ENCODE data around the gene TSPEAR.

TSPEAR gene

DNA sequence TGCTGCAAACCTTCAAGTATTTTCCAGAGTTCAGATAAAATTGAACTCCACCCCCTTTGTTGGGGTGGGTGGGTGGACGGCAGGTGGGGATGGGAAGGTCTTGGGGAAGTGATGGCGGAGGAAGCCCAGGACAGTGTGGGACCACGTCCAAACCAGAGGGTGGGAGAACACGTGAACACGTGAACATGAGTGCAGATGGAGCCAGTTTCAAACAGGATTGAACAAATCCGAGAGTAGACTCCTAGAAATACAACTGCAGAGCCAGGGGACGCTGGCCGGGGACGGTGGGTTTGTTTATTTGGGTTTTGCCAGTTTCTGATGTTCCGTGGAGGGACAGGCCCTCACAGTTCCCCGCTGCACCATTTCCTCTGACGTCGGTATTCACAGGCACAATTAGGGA lies 163.0 kb downstream of the TSPEAR start:
- Mint-ChIP-seq H3K9me3 (ENCODE audit: low read depth) (peaks cover 22% of the 10 kb centered on the region), H3K36me3 (peaks cover 18% of the 10 kb centered on the region), H3K4me3 (peak overlapping the region; percentile 80), H3K27me3 (no peaks in the 10 kb centered on the region), H3K27ac (peak overlapping the region; percentile 97), H3K4me1 (ENCODE audit: low read depth) (peaks cover 33% of the 10 kb centered on the region)

DNA sequence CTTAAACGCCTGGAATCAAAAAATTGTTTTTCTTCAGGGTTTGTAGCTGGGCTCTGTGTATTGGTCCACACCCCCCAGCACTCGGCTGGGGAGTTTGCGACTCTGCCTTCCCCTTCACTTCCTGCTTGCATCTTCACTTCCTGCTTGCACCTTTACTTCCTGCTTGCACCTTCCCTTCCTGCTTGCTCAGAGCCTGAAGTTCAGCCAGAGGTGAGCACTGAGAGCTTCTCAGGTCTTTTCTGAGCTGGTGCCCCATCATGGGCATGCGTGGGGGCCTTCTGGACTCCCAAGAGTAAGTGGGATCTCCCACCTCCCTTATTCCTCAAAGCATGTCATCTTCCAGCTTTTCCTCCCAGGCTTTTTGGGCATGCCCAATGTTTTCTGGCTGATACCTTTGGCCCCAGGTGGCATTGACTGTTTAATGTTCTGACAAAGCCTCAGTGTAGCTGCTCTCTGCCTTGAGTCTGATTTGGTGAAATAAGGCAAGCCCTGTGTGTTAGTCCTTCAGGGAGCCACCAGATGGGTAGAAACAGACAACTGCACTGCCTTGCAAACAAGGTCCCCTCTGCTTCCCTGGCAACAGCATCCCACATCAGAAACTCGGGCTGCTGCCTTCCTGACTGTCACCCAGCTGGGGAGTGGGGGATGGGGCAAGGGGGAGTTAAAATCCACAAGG lies 163.6 kb downstream of the TSPEAR start:
- H3K27me3 Mint-ChIP-seq, result no peaks in the 10 kb centered on the region
- peak overlapping the region; percentile 80 for H3K4me3 Mint-ChIP-seq

DNA sequence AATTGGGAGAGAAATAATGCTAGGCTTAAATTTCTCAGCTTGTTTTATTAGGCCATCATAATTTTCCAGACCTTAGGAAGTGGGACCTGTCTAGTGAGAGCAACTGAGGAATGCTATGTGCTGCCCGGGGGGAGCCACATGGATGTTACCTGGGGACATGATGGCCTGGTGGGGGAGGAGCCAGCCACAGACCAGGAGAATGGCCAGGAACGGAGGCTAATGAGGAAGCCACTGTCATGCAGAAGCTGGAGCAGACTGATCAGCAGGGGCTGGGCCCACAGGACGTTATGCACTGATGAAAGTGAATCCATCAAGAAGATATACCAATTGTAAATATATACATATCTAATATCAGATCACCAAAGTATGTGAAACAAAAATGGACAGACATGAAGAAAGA lies 166.8 kb downstream of the TSPEAR start:
- no peak overlapping the region for H3K4me3 Mint-ChIP-seq
- H3K36me3 Mint-ChIP-seq, result peaks cover 11% of the 10 kb centered on the region
- H3K9me3 Mint-ChIP-seq (ENCODE audit: low read depth), result peaks cover 16% of the 10 kb centered on the region
- no peak overlapping the region for H3K27ac Mint-ChIP-seq
- H3K4me1 Mint-ChIP-seq (ENCODE audit: low read depth), result peaks cover 29% of the 10 kb centered on the region
- no peaks in the 10 kb centered on the region for H3K27me3 Mint-ChIP-seq

More for the DNA sequence above, 163.6 kb downstream of the TSPEAR start:
- Mint-ChIP-seq H3K9me3 (ENCODE audit: low read depth) (peaks cover 16% of the 10 kb centered on the region), H3K36me3 (peaks cover 15% of the 10 kb centered on the region), H3K4me1 (ENCODE audit: low read depth) (peaks cover 33% of the 10 kb centered on the region), H3K27ac (peak overlapping the region; percentile 97)

DNA sequence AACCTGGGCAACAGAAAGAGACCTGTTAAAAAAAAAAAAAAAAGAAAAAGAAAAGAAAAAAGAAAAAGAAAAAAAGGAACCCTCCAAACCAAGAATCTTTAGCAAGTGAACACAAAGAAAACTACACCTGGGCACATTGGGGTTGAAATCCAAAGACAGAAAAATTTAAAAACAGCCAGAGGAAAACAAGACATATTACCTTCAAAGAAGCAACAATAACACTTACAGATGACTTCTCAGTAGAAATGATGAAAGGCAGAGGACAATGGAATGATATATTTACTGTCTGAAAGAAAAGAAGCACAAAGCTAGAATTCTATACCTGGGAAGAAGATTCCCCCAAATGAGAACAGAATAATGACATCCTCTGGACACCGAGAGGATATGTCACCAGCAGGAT lies 168.7 kb downstream of the TSPEAR start:
- H3K36me3 Mint-ChIP-seq, result peaks cover 11% of the 10 kb centered on the region
- no peaks in the 10 kb centered on the region for H3K27me3 Mint-ChIP-seq
- peaks cover 16% of the 10 kb centered on the region for H3K9me3 Mint-ChIP-seq (ENCODE audit: low read depth)
- H3K4me1 Mint-ChIP-seq (ENCODE audit: low read depth), result peaks cover 11% of the 10 kb centered on the region
- no peak overlapping the region for H3K27ac Mint-ChIP-seq
- H3K4me3 Mint-ChIP-seq, result no peak overlapping the region

DNA sequence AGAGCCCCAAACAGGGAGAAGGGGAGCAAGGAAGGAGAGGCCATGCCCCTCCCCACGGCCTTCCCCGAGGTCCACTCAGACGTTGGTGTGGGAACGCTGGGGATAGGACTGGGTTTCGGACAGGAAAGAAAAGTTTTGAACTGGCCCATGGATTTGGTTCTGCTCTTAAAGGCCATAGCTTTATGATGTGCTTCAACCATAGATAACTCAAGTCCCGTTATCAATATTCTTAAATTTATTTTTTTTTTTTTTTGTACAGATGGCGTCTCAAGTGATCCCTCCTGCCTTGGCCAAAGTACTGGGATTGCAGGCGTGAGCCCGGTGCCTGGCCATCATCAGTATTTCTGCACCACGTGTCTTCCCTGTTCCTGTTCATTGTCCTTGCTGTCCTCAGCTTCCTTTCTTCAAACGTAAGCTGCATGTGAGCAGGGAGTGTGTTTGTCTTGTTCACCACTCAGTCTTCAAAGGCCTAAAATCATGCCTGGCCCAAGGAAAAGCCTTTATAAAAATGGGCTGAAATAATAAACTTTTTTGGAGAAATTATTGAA lies 170.6 kb downstream of the TSPEAR start:
- Mint-ChIP-seq H3K27ac (no peak overlapping the region), H3K9me3 (ENCODE audit: low read depth) (peaks cover 6% of the 10 kb centered on the region), H3K27me3 (no peaks in the 10 kb centered on the region), H3K36me3 (peaks cover 5% of the 10 kb centered on the region), H3K4me1 (ENCODE audit: low read depth) (no peaks in the 10 kb centered on the region), H3K4me3 (no peak overlapping the region)

DNA sequence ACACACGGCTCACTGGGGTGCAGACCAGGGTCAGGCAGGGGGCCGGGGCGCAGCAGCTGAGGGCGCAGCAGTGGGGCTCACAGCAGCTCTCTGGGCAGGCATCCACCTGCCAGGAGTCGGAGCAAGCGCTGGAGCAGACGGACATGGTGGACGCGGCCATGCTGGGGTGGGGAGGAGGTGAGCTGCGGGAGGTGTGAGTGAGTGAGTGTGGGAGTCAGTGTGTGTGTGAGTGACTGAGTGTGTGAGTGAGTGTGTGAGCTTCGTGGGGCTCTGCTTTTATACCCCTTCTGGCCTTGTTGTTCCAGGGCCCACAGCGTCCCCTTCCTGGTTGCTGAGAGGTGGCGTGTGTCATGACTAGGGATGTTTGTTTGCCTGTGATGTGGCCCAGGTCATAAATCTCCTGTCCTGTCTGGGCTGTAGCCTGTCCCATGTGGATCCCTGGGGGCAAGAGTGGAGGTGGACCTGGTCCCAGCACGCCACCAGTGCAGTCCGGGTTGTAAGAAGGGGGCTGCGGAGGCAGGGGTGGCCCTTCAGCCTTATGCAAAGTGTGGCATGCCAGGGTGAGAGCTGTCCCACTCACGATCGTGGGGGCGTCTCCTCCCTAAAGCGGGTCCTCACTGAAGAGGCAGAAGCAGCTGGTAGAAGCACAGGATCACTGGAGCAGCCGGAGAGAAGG lies 171.2 kb downstream of the TSPEAR start, which contains the start of gene KRTAP10-1:
Gene KRTAP10-1 (minus strand): TSS at position 205 of the 676 bp plus-strand sequence. CDS start 45 bp downstream, at position 160.
- no peaks in the 10 kb centered on the region for H3K27me3 Mint-ChIP-seq
- H3K36me3 Mint-ChIP-seq, result no peaks in the 10 kb centered on the region
- H3K4me1 Mint-ChIP-seq (ENCODE audit: low read depth), result no peaks in the 10 kb centered on the region
- H3K9me3 Mint-ChIP-seq (ENCODE audit: low read depth), result no peaks in the 10 kb centered on the region
- H3K4me3 Mint-ChIP-seq, result no peak within 1 kb of the TSS
- H3K27ac Mint-ChIP-seq, result no peak within 1 kb of the TSS

DNA sequence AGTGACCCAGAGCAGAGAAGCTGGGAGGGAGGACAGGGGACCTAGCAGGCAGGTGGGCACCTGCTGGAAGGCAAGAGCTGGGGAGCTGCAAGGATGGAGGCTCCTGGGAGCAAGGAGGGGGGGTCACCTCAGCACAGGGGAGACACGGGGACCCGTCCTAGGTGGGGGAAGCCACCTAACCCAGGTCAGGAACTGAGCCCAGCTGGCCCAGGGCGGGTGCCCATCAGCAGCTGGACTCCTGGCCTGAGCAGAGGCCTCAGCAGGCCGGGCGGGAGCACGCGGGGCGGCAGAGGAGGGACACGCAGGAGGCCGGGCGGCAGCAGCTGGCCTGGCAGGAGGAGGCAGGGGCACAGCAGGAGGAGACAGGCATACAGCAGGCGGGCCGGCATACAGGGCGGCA lies 172.3 kb downstream of the TSPEAR start:
- Mint-ChIP-seq H3K4me3 (no peak overlapping the region), H3K27me3 (no peaks in the 10 kb centered on the region), H3K36me3 (no peaks in the 10 kb centered on the region), H3K27ac (no peak overlapping the region), H3K9me3 (ENCODE audit: low read depth) (no peaks in the 10 kb centered on the region), H3K4me1 (ENCODE audit: low read depth) (no peaks in the 10 kb centered on the region)

DNA sequence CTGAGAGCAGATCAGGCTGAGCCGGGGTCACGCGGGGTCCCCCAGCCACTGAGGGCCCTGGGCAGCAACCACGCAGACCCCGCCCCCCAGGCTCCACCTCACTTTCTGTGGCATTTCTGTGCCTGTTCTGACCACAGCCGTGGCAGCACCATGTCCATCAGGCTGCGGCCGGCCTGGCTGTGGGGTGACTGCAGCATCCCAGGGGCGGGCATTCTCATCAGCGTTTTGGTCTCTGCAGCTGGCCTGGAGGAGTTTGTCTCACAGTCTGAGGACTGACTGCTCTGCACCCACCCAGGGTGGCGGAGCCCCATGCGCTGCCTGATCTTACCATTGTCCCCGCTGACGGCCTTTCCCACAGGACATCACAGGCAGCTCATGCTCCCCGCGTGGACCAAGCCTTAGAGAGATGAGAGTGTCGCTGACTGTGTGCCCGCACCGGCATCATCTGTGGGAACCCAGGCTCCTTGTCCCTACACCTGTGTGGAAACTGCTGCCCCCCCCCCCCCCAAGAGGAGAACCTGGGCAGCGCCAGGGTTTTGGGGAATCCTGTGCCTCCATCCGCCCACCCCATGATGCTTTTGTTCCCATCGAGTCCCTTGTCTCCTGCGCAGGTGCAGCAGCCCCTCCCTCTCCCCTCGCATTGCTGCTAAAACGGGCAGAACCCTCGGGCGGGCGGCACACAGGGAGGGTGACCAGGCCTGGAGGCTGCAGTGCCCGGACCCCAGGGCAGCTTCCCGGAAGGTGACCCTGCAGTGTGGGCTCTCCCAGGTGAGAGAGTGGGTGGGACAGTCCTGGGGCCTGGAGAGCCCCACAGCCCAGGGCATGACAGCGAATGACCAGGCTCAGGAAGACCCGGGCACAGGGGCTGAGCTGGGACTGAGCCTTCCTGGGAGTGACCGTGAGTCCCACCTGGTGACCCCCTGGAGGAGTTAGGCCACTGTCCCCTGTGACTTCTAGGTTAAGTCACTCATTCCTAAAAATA lies 173.2 kb downstream of the TSPEAR start:
- H3K4me1 Mint-ChIP-seq (ENCODE audit: low read depth), result no peaks in the 10 kb centered on the region
- no peaks in the 10 kb centered on the region for H3K27me3 Mint-ChIP-seq
- H3K9me3 Mint-ChIP-seq (ENCODE audit: low read depth), result no peaks in the 10 kb centered on the region
- no peak overlapping the region for H3K4me3 Mint-ChIP-seq
- no peaks in the 10 kb centered on the region for H3K36me3 Mint-ChIP-seq
- no peak overlapping the region for H3K27ac Mint-ChIP-seq

DNA sequence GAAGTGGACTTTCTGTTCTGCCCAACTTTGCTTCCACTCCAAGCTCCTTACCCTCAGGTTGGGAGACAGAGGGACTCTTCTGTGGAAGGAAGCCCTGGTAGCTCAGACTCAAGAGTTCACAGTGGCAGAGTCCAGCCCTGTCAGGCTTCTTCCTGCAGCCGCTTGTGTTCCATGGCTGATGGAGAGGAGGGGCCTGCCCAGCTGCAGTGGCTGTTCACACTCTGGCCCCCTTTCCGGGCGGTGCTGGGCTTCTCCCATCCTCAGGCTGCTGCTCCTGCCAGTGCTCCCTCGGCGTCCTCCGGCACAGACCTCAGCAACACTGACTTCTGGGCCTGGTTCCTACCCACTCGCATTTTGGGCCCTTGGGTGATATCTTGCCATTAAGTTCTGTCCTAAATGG lies 175.4 kb downstream of the TSPEAR start:
- no peaks in the 10 kb centered on the region for H3K9me3 Mint-ChIP-seq (ENCODE audit: low read depth)
- H3K27ac Mint-ChIP-seq, result no peak overlapping the region
- no peaks in the 10 kb centered on the region for H3K36me3 Mint-ChIP-seq
- H3K4me1 Mint-ChIP-seq (ENCODE audit: low read depth), result no peaks in the 10 kb centered on the region
- H3K4me3 Mint-ChIP-seq, result no peak overlapping the region
- no peaks in the 10 kb centered on the region for H3K27me3 Mint-ChIP-seq

DNA sequence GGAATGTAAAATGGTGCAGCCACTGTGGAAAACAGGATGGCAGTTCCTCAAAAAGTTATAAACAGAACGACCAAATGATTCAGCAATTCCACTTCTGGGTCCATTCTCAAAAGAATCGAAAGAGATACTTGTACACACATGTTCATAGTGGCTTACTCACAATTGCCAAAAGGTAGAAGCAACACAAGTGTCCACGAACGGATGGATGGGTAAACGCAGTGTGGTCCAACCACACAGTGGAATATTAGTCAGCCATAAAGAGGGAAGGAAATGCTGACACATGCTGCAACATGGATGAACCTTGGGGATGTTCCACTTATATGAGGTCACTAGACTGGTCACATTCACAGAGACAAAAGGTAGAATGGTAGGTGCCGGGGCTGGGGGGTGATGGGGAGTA lies 176.7 kb downstream of the TSPEAR start:
- H3K9me3 Mint-ChIP-seq (ENCODE audit: low read depth), result no peaks in the 10 kb centered on the region
- no peaks in the 10 kb centered on the region for H3K27me3 Mint-ChIP-seq
- no peaks in the 10 kb centered on the region for H3K36me3 Mint-ChIP-seq
- no peak overlapping the region for H3K4me3 Mint-ChIP-seq
- no peaks in the 10 kb centered on the region for H3K4me1 Mint-ChIP-seq (ENCODE audit: low read depth)
- H3K27ac Mint-ChIP-seq, result no peak overlapping the region

DNA sequence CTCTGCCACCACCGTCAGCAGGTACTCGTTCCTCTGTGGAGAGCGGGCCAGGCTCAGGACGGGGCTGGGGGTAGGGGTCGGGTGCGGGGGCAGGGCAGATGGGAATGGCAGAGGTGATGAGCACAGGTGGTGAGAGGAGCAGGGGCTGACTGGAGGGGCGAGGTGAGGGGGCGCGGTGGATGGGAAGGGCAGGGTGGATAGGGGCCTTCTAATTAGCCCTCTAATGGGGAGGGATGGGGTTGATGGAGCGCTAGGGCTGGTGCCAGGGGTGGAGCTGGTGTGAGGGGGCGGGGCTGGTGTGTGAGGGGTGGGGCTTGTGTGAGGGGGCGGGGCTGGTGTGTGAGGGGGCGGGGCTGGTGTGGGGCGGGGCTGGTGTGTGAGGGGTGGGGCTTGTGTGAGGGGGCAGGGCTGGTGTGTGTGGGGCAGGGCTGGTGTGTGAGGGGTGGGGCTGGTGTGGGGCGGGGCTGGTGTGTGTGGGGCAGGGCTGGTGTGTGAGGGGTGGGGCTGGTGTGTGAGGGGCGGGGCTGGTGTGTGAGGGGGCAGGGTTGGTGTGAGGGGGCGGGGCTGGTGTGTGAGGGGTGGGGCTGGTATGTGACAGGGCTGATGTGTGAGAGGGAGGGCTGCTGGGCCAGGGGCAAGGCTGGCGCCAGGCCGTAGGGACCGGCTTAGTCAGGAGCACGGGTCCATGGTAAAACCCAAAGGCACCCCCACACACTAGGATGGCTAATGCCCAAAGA lies 177.3 kb downstream of the TSPEAR start:
- Mint-ChIP-seq H3K4me1 (ENCODE audit: low read depth) (no peaks in the 10 kb centered on the region), H3K9me3 (ENCODE audit: low read depth) (no peaks in the 10 kb centered on the region), H3K36me3 (no peaks in the 10 kb centered on the region), H3K4me3 (no peak overlapping the region), H3K27me3 (no peaks in the 10 kb centered on the region), H3K27ac (no peak overlapping the region)

DNA sequence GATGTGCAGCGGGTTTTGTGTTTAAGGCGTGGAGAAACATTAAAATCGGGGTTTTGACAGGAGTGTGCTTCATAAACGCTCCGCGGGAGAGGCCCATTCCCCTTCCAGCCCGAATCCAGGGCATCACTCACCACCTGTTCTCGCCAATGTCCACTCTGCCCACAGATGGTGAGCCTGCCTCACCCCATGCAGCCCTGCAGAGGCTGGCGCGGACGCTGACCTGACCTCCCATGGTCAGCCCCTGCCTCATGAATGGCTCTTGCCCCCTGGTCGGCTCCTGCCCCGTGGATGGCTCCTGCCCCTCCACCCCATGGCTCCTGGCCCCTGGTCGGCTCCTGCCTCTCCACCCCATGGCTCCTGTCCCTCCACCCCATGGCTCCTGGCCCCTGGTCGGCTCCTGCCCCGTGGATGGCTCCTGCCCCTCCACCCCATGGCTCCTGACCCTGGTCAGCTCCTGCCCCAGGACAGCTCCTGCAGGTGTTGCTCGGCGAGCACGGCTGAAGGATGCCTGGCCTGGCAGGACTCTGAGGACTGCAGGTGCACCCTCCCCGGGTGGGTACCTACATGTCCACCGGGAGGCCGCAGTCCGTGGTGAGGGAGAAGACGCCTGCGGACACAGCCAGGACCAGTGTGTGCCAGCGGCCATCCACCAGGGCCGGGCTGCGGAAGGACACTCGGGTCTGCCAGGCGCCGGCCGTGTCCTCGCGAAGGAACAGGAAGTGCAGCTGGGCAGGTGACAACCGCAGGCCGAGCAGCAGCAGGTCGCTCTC lies 178.1 kb downstream of the TSPEAR start:
- Mint-ChIP-seq H3K27me3 (no peaks in the 10 kb centered on the region), H3K27ac (no peak overlapping the region), H3K9me3 (ENCODE audit: low read depth) (no peaks in the 10 kb centered on the region), H3K4me1 (ENCODE audit: low read depth) (no peaks in the 10 kb centered on the region), H3K4me3 (no peak overlapping the region), H3K36me3 (no peaks in the 10 kb centered on the region)

DNA sequence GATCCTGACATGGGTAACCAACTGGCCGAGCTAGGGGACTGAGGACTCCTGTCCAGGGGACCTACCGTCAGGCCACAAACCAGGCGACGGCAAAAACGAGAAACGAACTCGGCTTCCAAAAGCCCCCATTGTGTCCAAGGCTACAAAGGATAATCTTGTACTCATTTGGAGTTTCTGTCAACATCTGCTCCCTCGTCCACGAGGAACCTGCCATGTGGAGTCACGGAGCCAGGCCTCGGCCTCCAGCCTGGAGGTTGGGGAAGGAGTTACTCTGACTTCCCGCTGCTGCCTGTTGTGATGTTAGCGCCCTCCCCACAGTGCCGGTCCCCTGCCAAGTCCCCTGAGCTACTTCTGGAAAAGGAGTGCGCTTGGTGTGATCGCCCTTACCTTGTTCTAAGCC lies 178.7 kb downstream of the TSPEAR start:
- H3K4me3 Mint-ChIP-seq, result no peak overlapping the region
- H3K4me1 Mint-ChIP-seq (ENCODE audit: low read depth), result no peaks in the 10 kb centered on the region
- H3K36me3 Mint-ChIP-seq, result no peaks in the 10 kb centered on the region
- no peaks in the 10 kb centered on the region for H3K9me3 Mint-ChIP-seq (ENCODE audit: low read depth)
- no peak overlapping the region for H3K27ac Mint-ChIP-seq
- H3K27me3 Mint-ChIP-seq, result no peaks in the 10 kb centered on the region

Data from activated naive CD8-positive, alpha-beta T cell (primary cell).